Measurements from ENCODE around the gene TULP4.
"Not testable (repeated sequence)": the region's sequence is repeated elsewhere in the genome, so short reads cannot be mapped to it uniquely, and the experiment has no call there.

Gene TULP4

DNA sequence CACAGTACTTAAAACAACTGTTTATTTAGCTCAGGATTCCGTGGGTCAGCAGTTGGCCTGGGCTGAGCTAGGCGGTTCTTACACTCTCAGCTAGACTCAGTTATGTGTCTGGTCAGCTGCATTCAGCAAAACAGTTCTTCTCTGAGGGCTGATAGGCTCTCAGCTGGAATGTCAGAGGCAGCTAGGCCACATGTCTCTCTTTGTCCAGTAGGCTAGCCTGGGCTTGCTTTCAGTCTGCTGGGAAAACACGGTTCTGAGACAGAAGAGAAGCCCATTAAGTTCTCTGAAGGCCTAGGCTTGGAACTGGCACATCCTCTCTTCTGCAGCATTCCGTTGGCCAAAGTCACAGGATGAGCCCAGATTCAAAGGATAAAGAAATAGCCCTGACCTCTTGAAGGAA is 65.6 kb downstream of the TULP4 start:
- DNase-seq: no peak
- in situ Hi-C loops (cut with HindIII; ENCODE audit: low pct_ligation_motif_present, low pct_unique_long_range_greater_than_20kb, low sequenced_read_pairs): no loop called here

DNA sequence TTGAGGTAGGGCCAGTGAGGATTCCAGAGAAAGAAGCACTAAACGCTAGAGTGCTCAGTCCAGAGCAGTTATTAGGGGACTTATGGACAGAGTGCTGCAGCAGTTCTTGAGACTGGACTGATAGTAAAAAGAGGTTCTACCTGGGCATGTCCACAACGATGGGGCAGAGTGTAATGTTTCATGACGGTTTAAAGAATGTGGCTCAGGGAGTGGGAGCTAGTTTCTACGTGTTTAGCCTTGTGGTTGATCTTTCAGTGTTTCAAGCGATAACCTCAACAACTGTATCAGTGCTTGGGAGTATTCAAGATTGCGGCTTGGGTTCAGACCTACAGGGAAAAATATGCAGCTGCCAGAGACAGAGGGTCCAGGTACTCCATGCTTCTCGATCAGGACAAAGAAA is 67.1 kb downstream of the TULP4 start:
- no peak for DNase-seq
- in situ Hi-C loops (cut with HindIII; ENCODE audit: low pct_ligation_motif_present, low pct_unique_long_range_greater_than_20kb, low sequenced_read_pairs): no loop called here

DNA sequence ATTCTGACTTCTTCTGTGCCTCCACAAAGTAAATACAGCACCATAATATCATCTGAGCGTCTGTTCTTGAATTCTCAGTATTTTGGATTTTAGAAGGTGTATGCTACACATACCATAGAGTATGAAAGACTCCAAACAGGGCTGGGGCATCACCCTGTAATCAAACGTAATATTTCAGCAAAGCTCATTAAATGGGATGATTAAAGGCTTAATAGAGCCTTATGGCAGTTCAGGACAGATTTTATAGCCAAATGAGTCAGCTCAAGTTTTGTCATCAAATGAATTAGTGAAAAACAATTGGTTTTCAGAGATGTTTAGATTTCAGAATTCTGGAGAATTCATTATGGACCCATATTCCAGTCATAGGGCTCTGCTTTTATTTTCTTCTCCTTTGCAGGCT is 68.9 kb downstream of the TULP4 start:
- in situ Hi-C loops (cut with HindIII; ENCODE audit: low pct_ligation_motif_present, low pct_unique_long_range_greater_than_20kb, low sequenced_read_pairs): no loop called here
- DNase-seq: no peak

DNA sequence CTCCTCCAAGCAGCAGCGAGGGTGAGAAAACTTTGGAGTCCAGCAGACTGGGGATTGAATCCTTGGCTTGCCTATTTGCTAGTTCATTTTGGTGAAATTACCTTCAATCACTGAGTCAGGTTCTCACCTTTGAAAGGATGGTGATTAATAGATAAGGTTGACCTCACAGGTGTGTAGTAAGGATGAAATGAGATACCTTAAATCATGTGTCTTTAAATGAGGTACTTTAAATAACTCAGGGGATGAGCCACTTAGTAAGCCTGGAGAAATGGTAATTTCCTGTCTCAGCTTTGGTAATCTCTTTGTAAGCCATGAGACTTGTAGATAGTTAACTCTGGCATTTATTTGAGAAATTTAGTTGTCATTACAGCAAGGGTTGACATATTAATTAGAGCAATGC is 70.2 kb downstream of the TULP4 start:
- DNase-seq: no peak
- in situ Hi-C loops (cut with HindIII; ENCODE audit: low pct_ligation_motif_present, low pct_unique_long_range_greater_than_20kb, low sequenced_read_pairs): no loop called here

DNA sequence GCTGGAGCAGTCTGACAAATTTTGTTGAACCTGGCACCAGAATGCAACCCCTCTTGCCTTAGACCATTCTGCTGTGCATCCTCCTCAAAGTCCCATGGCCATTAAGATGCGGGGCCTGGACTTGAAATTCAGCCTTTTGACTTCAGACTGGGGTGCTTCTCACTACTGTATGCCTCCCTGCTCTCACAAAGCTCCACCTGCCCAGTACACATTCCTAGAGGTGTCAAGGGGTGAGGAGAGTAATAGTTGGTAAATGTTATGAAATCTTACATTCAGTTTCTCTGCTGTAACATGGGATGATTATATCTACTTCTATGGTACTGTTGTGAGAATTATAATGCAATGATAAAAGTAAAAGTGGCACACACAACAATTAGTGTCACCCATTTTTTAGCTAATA is 70.8 kb downstream of the TULP4 start:
- in situ Hi-C loops (cut with HindIII; ENCODE audit: low pct_ligation_motif_present, low pct_unique_long_range_greater_than_20kb, low sequenced_read_pairs): no loop called here
- no peak for DNase-seq

DNA sequence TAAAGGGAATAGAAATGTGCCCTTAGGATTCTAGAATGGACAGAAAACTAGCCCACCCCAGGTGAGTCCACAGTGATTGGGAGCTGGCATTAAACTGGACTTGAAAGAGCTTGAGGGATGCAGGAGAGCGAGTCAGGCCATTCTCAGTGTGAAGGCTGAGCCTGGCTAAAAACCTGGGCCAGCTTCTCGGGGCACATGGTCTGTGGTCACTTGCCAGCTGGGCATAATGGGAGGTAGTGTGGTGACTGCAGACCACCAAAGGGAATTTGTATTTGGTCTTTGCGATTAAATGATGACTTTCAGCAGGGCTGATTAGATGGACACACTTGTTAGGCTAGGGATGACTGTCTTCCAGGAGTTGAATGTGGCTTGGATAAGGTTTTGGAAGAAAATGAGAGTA is 71.3 kb downstream of the TULP4 start:
- in situ Hi-C loops (cut with HindIII; ENCODE audit: low pct_ligation_motif_present, low pct_unique_long_range_greater_than_20kb, low sequenced_read_pairs): no loop called here
- DNase-seq: no peak

DNA sequence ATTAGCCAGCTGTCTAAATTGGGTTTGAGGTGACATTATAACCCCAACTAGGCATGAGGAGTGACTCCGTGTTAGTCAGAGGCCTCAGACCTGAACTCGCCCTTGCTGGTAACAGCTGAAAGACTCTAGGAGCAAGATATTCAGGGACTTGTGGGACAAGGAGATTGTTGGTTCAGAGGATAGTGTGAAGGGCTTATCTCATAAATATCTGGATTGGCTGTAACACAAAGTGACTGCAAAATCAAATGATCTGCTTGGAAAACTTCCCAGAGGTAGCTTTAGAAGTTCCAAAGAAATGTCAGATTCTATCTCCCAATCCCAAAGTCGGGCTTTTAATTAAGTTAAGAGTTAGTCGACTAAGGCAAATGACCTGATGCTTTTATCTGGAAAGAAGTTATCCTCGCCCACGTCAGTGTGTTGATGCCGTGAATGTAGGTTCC is 72.4 kb downstream of the TULP4 start:
- in situ Hi-C loops (cut with HindIII; ENCODE audit: low pct_ligation_motif_present, low pct_unique_long_range_greater_than_20kb, low sequenced_read_pairs): no loop called here
- DNase-seq: no peak

DNA sequence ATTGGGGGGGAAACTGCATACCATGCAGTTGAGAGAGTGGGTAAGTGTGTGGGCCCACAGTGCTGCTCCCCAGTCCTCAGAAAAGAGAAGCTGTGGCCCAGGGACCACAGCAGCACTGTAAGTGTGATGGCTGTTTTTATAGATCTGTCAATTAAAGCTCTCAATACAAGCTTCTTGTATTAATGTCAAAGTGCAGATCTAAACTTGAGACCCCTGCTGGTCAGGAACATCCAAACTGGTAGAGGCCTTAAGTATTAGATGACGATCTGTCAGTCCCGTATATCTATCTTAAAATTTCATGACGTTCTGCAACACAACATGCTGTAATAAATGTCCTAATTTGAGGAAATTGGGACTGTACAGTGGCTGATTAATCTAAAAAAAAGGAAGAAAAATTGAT is 74.8 kb downstream of the TULP4 start:
- peak; percentile 24 for DNase-seq
- in situ Hi-C loops (cut with HindIII; ENCODE audit: low pct_ligation_motif_present, low pct_unique_long_range_greater_than_20kb, low sequenced_read_pairs): no loop called here

DNA sequence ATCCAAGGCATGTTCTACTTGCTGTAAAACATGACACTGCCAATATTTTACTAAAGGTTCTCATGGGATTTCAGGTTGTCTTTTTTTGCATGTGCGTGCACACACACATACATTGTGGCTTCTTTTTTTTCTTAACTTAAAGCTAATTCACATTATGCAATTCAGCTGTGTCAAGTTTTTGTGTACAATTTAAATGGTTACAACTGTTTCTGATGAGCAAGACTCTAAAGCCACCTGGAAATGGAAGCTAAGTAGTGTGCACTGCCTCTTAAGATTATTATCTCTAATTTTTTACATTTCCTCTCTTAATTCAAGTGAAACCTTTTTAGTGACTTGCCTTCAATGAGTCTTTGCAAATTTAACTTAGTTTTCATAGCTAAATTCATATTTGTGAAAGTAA is 75.3 kb downstream of the TULP4 start:
- in situ Hi-C loops (cut with HindIII; ENCODE audit: low pct_ligation_motif_present, low pct_unique_long_range_greater_than_20kb, low sequenced_read_pairs): no loop called here

DNA sequence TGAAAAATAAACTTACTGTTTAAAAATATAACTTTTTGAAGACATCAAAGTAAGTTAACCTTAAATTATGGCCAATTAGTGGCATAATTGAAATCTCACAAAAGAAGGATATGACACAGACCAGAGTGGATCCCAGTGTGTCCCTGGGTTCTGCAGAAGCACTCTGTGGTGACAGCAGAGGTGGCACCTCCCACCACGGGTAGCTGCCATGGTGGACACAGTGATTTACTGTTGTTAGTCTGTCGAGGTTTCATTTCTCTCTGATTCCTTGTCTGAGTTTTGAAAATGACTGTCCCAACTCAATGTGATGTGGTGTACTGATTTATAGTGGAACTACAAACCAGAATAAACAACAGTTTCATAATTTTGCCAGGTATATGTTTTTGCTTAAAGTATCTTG is 76.5 kb downstream of the TULP4 start:
- in situ Hi-C loops (cut with HindIII; ENCODE audit: low pct_ligation_motif_present, low pct_unique_long_range_greater_than_20kb, low sequenced_read_pairs): no loop called here
- DNase-seq: no peak

More for the DNA sequence above, 75.3 kb downstream of the TULP4 start:
- no peak for DNase-seq

DNA sequence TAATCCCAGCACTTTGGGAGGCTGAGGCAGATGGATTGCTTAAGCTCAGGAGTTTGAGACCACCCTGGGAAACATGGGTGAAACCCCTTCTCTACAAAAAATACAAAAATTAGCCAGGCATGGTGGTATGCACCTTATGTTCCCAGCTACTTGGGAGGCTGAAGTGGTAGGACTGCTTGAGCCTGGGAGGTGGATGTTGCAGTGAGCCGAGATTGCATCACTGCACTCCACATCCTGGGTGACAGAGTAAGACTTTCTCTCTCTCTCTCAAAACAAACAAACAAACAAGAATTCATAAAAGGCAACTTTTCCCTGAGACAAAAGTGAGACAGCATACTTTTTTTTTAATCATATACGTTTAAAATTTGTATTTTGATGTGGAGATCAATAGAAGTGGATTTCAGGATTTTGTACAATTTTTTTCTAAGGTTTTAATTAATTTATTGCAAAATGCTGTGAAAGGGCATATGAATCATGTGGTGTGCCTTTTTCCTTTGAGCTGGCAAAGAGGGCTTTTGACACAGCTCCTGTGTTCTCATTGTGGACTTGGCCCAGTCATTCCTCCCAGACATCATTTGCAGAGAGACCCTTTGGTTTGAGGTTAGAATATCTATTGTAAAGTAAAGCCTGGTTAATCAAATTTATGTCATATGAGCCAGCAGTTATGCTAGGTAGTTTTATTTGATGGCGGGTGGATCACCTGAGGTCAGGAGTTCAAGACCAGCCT is 77.1 kb downstream of the TULP4 start:
- in situ Hi-C loops (cut with HindIII; ENCODE audit: low pct_ligation_motif_present, low pct_unique_long_range_greater_than_20kb, low sequenced_read_pairs): no loop called here
- no peak for DNase-seq

DNA sequence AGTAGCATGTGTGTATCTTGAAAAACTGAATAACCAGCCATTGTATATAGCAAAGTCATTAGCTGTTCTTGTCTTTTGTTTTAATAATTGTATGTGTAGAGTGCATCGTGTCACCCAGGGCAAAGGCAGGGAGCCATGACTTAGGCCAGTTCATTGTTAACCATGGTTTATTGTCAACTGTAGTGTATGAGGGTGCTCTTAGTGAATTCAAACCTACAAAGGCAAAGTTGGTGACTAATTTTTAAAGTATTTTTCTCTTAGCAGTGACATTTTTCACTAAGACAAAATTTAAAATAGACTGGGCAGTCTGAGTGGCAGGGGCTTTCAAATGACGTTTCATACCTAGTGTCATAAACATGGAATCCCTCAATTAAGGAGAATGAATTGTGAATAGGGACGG is 79.0 kb downstream of the TULP4 start:
- DNase-seq: no peak
- in situ Hi-C loops (cut with HindIII; ENCODE audit: low pct_ligation_motif_present, low pct_unique_long_range_greater_than_20kb, low sequenced_read_pairs): no loop called here

DNA sequence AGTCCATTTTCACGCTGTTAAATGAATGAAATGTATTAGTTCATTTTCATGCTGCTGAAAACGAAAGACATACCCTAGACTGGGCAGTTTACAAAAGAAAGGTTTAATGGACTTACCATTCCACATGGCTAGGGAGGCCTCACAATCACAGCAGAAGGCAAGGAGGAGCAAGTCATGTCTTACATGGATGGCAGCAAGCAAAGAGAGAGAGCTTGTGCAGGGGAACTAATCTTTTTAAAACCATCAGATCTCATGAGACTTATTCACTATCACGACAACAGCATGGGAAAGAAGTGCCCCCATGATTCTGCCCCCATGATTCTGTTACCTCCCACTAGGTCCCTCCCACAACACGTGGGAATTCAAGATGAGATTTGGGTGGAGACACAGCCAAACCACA is 79.7 kb downstream of the TULP4 start:
- DNase-seq; in situ Hi-C loops (cut with HindIII; ENCODE audit: low pct_ligation_motif_present, low pct_unique_long_range_greater_than_20kb, low sequenced_read_pairs): not testable (repeated sequence)

DNA sequence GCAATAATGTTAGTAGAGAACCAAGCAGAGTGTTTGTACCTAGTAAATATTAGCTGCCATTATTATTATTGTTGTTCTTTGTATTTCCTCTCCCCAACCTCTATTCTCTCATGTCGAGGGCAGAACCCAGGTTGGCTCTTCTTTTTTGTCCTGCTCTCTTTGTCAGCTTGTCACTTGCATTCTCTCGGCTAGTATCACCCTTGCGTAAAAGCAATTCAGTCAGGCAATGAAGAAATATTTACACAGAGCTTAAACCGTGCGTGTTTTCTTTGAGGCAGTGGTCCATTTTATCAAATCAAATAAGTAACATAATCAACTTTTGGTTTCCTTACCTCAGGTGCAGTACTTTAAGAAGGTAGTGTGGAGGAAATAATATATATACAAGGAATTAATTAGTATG is 83.9 kb downstream of the TULP4 start:
- in situ Hi-C loops (cut with HindIII; ENCODE audit: low pct_ligation_motif_present, low pct_unique_long_range_greater_than_20kb, low sequenced_read_pairs): no loop called here
- no peak for DNase-seq

DNA sequence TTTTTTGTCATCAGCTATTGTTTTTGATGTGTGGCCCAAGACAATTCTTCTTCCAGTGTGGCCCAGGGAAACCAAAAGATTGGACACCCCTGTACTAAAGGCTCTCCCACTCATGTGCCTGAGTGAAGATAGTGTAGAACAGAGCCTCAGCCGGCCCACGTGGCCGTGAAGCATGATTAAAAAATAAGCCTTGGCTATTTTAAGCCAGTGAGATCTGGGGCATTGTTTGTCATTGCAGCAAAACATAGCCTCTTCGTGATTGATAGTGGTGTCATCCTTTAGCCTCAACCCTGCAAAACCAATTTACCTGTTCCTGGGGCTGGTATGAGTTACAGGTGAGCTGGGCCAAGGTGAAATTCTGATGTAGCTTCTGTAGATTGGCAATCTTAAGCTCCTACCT is 85.3 kb downstream of the TULP4 start:
- in situ Hi-C loops (cut with HindIII; ENCODE audit: low pct_ligation_motif_present, low pct_unique_long_range_greater_than_20kb, low sequenced_read_pairs): no loop called here
- DNase-seq: no peak

DNA sequence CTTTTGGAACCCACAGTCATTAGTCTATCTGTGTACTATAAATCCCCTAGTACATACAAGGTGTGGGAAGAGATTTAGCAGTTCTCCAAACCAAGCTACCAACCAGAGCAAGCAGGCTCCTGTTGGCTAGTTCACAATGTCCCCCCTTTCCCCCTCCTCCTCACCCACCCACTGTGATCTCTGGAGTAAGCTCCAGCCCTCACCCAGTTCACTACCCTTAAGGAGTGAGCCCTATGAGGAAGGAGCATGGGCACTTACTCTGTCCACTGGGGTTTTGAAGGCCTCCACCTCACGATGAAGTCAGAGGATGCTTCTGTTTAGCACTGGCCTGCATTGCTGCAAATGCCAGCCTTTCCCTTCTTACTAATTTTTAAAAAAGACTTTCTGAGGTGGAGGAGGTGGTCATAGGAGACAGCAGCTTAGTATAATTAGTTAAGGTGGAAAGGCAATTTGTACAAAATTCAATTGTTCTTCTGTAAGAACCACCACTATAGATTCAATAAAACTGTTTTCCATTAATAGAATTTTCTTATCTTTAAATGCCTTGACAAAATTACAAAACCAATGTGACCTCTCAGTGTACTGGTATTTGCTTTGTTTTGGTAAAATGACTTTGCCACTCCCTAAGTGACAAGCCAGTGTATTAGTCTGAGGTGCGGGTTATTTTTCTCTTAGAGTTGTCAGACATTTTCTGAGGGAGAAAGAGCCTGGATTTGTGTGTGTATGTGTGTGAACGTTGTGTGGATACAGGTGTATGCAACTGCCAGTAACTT is 86.2 kb downstream of the TULP4 start:
- in situ Hi-C loops (cut with HindIII; ENCODE audit: low pct_ligation_motif_present, low pct_unique_long_range_greater_than_20kb, low sequenced_read_pairs): no loop called here
- DNase-seq: no peak

DNA sequence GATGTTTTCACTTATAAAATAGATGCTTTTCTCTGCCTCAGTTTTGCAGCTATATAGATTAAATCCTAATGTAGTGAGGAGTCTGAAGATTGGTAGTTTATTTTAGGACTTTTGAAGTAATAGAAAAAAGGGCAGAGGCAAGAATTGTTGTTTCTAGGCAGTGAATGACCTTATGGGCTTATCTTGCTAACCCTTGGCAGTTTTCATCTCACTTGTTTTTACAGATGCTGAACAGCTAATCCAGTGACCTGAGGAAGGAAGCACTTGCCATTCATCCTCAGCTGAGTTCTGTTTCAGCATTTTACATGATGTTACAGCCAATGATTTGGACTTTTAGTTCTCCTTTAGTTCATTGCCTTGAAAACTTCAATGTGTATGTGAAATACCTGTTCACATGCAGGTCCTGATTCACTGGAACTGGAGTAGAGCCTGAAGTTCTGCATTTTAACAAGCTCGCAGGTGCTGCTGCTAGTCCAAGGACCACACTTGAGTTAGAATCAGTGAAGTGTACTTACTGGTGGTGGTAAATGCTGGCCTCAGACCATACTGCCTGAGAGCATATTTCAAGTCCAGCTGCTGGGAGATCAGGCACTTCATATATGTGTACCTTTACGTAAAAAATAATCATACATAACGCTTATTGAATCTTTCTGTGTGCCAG is 86.9 kb downstream of the TULP4 start:
- in situ Hi-C loops (cut with HindIII; ENCODE audit: low pct_ligation_motif_present, low pct_unique_long_range_greater_than_20kb, low sequenced_read_pairs): no loop called here
- no peak for DNase-seq

DNA sequence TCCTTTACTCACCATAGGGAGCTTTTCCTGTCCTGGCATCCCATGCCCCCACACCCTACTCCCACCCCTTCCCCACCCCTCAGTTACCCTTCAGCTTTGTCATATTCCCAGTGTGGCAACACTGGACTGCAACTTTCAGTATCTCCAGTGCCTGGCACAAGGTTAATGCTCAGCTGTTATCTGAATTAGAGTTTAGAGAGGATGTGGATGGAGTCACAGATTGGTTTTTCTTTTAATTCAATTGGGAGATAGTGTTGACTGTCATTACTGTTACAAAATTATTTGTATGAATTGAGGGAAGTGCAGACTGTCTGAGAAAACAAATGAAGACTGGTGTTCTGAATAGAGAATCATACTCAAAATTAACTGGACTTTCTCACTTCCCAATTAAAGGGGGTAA is 89.9 kb downstream of the TULP4 start:
- DNase-seq: no peak
- in situ Hi-C loops (cut with HindIII; ENCODE audit: low pct_ligation_motif_present, low pct_unique_long_range_greater_than_20kb, low sequenced_read_pairs): no loop called here

DNA sequence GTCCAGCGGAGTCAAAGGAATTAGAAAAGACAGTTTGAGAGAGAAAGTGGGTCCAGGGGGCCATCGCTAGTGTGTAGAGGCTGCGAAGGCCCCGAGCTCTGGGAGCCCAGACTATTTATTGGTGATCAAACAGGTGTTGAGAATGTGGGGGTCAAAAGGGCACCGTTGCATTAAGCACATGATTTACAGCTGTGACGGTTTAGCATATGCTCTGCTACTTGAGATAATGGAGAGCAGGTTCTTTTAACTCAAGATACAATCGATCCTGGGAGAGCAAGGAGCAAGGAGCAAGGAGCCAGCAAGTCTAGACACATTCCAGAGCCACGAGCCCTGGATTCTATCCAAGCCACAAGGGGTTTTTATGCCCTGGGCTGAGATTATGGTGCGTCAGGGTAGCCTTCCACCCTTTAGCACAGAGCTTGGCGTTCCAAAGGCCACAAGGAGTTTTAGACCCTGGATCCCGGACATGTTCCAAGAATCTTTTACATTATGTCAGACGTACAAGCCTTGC is 93.1 kb downstream of the TULP4 start:
- in situ Hi-C loops (cut with HindIII; ENCODE audit: low pct_ligation_motif_present, low pct_unique_long_range_greater_than_20kb, low sequenced_read_pairs): not testable (repeated sequence)

More for the DNA sequence above, 93.1 kb downstream of the TULP4 start:
- DNase-seq: peak; percentile 44
